GM19452 (cell line): ENCODE results near the gene CALD1.

ENCODE experiments used
- ATAC-seq: cut with Tn5 transposase; IDR thresholded peaks from one replicate; pipeline ENCODE4 v1.9.1; 2021; ENCODE audit not compliant: unreplicated experiment

Gene CALD1

GRCh38 chr7:134920026-134920753 lies 140.8 kb downstream of the CALD1 start:
- ATAC-seq = no peak

DNA sequence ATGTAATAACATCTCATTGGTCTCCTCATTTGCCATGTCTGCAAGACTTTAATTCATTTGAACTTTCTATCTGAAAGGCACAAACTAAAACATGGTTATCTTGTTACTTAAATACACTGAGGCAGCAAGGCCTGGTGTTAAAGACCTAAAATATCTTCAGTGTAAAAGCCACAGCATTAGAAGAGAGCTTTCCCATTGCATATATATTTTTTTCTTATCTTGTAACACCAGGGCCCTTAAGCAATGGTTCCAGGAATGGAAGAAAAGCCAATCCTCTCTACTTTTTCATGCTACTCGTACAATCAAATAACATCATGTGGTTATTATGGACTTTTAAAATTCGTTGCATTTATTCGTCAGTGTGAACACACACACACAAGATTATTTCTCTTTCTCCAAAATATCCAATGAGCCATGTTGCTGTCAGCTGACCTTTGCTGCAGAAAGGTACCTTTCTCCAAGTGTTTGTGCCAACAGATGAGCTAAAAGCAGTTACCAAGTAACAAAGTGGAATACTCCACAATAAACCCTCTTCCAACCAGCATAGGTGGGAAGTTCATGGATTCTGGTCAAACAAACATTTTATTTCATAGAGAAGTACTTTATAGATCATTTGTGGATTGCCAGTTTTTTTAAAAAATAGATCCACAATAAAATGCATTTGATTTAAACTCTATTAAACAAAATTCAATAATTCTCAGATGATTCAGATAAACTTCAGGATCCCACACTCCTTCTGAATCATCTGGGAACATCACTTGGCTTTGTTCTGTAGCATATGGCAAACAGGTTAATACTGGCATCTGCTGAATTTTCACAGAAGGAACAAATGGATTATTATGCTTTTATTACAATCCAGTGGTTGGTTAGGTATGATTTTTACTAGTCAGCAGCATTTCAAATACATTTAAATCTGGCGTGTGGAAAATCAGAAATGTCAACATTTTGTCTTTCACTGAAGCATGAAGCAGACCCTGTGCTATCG lies 143.6 kb downstream of the CALD1 start:
- ATAC-seq = no peak

DNA sequence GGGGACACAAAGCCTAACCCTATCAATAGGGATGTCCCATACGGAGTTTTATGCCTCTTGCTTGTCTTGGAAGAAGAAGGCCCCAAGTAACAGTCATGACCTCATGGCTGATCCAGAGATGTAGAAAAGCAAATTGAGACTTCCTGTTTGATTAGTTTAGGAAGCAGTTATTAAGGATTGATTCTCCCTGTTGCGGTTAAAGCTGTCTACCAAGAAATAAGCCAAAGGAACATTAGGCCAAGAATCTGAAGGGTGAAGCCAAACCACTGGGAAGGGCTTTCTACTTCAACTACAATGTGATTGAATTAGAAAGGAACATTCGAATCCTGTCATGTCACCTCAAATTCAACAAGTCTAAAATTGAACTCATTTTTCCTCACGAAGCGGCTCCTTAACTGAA lies 146.3 kb downstream of the CALD1 start:
- no peak for ATAC-seq

GRCh38 chr7:134926396-134926795 lies 147.0 kb downstream of the CALD1 start:
- ATAC-seq = no peak

GRCh38 chr7:134927076-134927475 lies 147.6 kb downstream of the CALD1 start:
- ATAC-seq = no peak

GRCh38 chr7:134927723-134928122 lies 148.3 kb downstream of the CALD1 start:
- no peak for ATAC-seq

DNA sequence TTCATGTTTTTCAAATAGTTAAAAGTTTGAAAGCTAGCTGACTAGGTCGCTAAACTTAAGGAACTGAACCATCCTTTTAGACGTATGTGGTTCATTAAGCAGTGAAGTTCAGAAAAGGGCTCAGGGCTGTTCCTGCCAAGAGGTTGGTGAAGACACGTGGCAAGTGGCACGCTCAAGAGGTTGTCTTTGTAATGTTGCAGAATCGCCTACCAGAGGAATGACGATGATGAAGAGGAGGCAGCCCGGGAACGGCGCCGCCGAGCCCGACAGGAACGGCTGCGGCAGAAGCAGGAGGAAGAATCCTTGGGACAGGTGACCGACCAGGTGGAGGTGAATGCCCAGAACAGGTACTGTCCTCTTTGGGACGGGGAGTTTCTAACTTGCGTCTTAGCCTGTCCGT lies 149.1 kb downstream of the CALD1 start:
- ATAC-seq = no peak

- ATAC-seq = no peak
These were observed 152.1 kb downstream of the CALD1 start for GRCh38 chr7:134931487-134931886.

DNA sequence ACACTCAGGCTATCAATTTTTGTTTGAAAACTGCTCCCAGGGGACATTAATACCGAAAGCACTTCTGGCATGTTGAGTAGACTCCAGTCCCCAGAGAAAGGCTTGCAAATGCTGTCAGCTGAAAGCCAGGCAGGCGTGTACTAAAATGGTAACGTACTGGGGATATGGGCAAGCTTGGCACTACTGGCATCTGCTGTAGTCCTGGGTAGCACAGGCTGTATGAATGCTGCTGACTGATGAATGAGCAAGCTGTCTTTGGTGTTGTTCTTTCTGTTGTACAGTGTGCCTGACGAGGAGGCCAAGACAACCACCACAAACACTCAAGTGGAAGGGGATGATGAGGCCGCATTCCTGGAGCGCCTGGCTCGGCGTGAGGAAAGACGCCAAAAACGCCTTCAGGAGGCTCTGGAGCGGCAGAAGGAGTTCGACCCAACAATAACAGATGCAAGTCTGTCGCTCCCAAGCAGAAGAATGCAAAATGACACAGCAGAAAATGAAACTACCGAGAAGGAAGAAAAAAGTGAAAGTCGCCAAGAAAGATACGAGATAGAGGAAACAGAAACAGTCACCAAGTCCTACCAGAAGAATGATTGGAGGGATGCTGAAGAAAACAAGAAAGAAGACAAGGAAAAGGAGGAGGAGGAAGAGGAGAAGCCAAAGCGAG lies 153.4 kb downstream of the CALD1 start:
- peak; percentile 69 for ATAC-seq

GRCh38 chr7:134933460-134934068 lies 154.1 kb downstream of the CALD1 start:
- no peak for ATAC-seq

GRCh38 chr7:134935701-134936100 lies 156.3 kb downstream of the CALD1 start:
- no peak for ATAC-seq

DNA sequence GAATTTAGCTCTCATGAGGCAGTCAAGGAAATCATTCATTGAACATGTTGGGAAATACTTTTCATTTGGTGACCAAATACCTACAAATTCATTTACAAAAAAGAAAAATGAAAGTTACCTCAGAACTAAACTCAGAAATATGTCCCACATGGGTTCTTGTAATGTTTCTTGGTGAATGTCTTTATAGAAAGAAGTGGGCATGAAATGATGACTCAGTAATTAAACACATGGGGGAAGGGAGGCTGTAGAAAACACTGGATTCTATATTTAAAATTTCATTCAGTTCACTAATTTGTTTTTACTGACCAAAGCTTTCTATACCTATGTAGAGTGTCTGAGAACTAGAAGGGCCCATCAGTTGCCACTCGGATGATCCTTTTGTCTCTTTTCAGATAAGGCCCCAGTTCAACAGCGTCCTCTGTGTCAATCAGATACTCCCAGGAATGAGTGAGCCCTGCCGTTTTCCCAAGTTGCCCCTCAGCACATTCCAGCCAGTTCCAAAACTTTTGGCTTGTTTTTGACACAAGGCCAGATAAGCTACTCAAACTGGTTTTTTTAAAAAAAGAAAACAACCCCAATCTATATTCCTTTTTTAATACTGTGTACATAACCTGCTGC lies 157.6 kb downstream of the CALD1 start:
- ATAC-seq = no peak

DNA sequence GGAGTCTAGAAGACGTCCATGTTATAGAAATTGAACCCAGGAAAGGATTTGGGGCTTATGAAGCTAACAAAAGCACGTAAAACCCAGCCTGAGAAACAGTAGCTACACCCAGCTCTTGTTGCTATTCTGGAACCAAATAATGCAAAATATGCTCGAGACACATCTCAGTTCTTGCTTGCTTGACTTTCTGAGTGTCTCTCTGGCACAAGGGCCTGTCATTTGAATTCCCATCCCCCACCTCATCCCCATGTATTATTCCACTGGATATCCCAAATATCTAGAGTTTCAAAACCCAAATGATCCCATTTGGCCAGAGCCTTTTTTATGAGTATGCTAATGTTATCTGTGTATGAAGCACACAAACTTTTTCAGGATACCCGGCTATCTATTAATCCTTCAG lies 158.7 kb downstream of the CALD1 start:
- ATAC-seq = no peak

- ATAC-seq = no peak
These were observed 159.7 kb downstream of the CALD1 start for GRCh38 chr7:134939136-134939535.

DNA sequence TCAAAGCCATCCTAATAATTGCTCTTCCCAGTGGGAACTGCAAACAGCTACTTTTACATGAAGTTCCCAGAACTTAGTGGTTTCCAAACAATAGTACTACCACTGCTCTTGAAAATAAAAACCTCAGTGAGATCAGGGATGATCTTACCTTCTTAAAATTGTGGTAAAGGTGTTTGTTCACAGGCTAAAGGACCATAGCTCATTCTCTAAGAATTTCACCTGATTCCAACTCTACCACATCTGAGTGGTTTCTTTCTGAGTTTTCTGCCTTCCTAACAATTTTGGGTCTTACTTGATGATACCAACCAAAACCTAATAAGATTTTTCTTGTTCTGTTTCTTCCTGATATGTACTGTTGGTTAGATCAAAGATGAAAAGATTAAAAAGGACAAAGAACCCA lies 161.3 kb downstream of the CALD1 start:
- no peak for ATAC-seq

DNA sequence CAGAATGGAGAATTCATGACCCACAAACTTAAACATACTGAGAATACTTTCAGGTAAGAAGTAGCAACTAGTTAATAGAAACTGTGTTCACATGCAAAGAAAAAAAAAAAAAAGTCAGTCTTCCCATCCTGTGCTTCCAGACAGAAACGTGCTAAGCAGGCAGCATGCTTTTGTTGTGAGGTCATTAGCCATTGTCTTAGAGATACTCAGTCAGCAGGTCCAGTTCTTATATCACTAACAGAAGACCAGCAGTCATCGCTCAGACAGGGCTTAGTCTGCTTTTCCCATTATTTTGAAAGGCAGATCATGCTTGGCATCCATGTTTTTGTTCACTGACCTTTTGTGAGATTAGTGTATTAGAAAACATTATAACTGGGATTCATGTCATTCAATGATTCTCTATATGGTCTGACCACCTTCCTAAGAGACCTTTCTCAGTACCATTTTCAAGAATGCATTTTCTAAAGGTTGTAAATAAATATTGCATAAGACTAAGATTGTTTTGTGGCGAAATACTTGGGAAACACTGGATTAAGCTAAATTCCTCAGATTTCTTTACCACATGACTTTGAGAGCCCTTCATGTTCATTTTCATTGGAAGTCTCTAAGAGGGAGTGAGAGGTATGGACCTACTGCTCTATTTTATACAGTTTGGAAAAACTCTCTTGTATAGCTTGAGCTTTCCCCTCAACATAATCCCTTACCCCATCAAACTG lies 161.9 kb downstream of the CALD1 start:
- no peak for ATAC-seq

- ATAC-seq = no peak
These were observed 162.5 kb downstream of the CALD1 start for GRCh38 chr7:134941952-134942351.

GRCh38 chr7:134942690-134943466 lies 163.4 kb downstream of the CALD1 start:
- ATAC-seq = no peak

DNA sequence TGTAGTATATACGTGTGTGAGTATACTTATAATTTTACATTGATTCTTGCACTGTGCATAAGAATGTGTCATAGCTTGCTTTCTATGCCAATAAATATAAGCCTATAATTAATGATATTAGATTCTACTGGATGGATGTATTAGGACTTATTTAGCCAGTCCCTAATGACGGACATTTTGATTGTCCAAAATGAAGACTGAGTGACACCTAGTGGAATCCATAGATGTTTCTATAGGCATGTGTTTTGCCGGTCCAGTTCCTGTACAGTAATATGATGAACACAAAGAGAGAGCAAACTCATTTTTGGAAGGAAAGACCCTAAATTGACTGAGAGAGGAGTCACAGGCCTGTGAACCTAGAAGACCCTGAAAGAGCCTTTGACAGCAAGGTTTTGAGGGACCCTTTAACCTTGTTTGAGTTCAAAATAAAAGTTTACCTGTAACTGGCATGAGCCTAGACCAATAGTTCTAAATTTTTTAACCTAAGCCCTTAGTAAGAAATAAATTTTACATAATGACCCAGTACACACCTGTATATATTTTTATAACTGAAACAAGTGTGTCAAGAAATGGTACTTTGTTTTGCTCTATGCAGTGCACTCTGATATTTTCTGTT lies 164.5 kb downstream of the CALD1 start:
- ATAC-seq = peak; percentile 74
